ENCODE measurements around the gene FAS. TPM values are rescaled to one million over a fixed set of nuclear protein-coding genes. Genes with fewer than 3 reads are reported as not detected.

FAS gene
- total and polyA plus RNA-seq, 2 donors (not counting 1 experiment from before 2014, with no cell fraction given) = 11.5 to 12.4 TPM

DNA sequence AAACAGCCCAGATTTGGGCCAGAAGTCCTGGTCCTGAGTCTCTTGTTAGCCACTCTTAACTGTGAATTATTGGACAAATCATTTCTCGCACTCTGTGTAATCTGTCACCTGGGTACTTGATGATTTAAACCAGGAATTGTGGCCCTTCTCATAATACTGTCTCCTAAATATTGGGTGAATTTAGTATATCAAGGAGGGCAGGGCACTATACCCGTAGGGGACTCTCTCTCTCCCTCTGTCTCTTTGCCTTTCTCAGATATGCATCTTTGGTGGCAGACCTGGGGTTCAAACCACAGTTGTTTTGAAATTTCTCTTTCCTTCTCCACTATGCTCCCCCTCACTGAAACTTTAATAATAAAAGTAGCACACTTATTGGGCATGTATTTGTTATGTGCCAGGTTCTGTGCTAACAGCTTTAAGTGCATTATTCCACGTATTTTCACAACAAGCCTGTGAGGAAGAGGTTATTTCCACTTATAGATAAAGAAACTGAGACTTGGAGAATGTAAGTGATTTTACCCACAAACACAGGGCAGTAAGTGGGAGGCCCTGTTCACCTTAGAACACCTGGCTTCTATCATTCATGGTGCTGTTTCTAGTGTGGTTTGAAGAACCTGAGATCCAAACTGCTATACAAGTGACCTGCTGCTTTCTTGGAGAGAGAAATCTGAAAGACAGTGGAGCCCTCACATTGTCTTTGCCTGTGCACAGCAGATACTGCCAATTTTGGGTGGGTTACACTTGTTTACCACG lies 11.8 kb downstream of the FAS start:
- no peak overlapping the region for H3K4me3 ChIP-seq (ENCODE audit: control extremely low read depth in 1 of 5, extremely low read depth in 1 of 5, insufficient read depth in 1 of 5, low read depth in 2 of 5, low read length in 4 of 5)

DNA sequence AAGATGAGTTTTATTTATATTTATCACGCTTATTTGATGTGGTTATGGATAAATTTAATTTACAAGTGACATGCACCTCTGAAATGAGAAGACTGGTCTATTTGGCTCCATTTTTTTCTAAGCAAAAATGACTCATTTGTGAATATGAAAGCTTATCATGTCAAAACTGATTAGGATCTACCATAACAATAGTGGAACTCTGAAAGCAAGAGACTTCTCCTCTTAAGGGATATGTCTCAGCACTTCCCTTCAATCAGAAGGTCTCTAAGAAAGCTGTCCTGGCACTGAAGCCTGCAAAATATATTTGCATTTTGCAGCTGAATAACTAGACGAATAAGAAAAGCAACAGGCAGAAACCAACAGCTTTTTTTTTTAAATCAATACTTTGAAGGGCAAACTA lies 12.7 kb downstream of the FAS start:
- no peak overlapping the region for H3K9ac ChIP-seq (ENCODE audit: low read length)
- no peaks in the 10 kb centered on the region for H3K9me3 Mint-ChIP-seq (ENCODE audit: insufficient read depth)
- H3K9me3 ChIP-seq (ENCODE audit: control extremely low read depth in 1 of 3, control insufficient read depth in 2 of 3, insufficient read depth in 1 of 3, low read length in 2 of 3) = no peaks in the 10 kb centered on the region
- H3K27ac Mint-ChIP-seq = peak overlapping the region; percentile 20
- ChIA-PET POLR2A (no interaction called here), CTCF (interaction anchor here (0.7 kb wide), 1 partner anchor 184 kb away, joined by 3 read pairs; no protein-coding TSS in a partner anchor)
- H3K79me2 ChIP-seq (ENCODE audit: control insufficient read depth, insufficient read depth, low read length) = peaks cover 3% of the 10 kb centered on the region
- H3K4me3 ChIP-seq (ENCODE audit: control extremely low read depth in 1 of 5, extremely low read depth in 1 of 5, insufficient read depth in 1 of 5, low read depth in 2 of 5, low read length in 4 of 5) = no peak overlapping the region
- no peak overlapping the region for H2AFZ ChIP-seq (ENCODE audit: insufficient read depth, low read depth, low read length, poor library complexity, severe bottlenecking)
- no peaks in the 10 kb centered on the region for H4K20me1 ChIP-seq (ENCODE audit: control insufficient read depth, insufficient read depth, low read length, poor library complexity, severe bottlenecking)
- no peaks in the 10 kb centered on the region for H3K27me3 Mint-ChIP-seq
- no peak for DNase-seq
- TF ChIP-seq, protein P1, sequence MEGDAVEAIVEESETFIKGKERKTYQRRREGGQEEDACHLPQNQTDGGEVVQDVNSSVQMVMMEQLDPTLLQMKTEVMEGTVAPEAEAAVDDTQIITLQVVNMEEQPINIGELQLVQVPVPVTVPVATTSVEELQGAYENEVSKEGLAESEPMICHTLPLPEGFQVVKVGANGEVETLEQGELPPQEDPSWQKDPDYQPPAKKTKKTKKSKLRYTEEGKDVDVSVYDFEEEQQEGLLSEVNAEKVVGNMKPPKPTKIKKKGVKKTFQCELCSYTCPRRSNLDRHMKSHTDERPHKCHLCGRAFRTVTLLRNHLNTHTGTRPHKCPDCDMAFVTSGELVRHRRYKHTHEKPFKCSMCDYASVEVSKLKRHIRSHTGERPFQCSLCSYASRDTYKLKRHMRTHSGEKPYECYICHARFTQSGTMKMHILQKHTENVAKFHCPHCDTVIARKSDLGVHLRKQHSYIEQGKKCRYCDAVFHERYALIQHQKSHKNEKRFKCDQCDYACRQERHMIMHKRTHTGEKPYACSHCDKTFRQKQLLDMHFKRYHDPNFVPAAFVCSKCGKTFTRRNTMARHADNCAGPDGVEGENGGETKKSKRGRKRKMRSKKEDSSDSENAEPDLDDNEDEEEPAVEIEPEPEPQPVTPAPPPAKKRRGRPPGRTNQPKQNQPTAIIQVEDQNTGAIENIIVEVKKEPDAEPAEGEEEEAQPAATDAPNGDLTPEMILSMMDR (IDR thresholded peaks at IDR 0.05) = no peak
- no peak for TF ChIP-seq EZH2 (IDR thresholded peaks at IDR 0.05; ENCODE audit: borderline replicate concordance, insufficient read depth, low read depth, low read length, poor library complexity, severe bottlenecking)
- no peaks in the 10 kb centered on the region for H3K27me3 ChIP-seq (replicated peaks in 1 of 4; ENCODE audit: control extremely low read depth in 1 of 4, control insufficient read depth in 3 of 4, insufficient read depth in 4 of 4, low read length in 3 of 4)
- no peak for ATAC-seq (ENCODE audit: low read depth)
- H3K36me3 ChIP-seq (replicated peaks in 1 of 2; ENCODE audit: control extremely low read depth in 1 of 2, control insufficient read depth in 1 of 2, extremely low read depth in 1 of 2, insufficient read depth in 2 of 2, low read length in 1 of 2) = no peaks in the 10 kb centered on the region
- intact Hi-C loops (cut with micrococcal nuclease) = no loop called here
- H3K4me1 ChIP-seq (ENCODE audit: control insufficient read depth in 2 of 2, insufficient read depth in 2 of 2, low read length in 2 of 2) = peaks cover 7 to 27% of the 10 kb centered on the region in 2 donors
- H3K4me3 Mint-ChIP-seq = no peak overlapping the region
- H3K27ac ChIP-seq (ENCODE audit: low read length in 2 of 2) = no peak overlapping the region
- WGBS (ENCODE audit: insufficient coverage) = no CpG with 5 or more reads among the region's 2 CpGs
- peaks cover 30% of the 10 kb centered on the region for H3K4me1 Mint-ChIP-seq
- H3K4me2 ChIP-seq (replicated peaks; ENCODE audit: low read depth, low read length, poor library complexity, severe bottlenecking) = no peak overlapping the region

More for the DNA sequence above, 11.8 kb downstream of the FAS start:
- Histone ChIP-seq H4K20me1 (ENCODE audit: control insufficient read depth, insufficient read depth, low read length, poor library complexity, severe bottlenecking) (no peaks in the 10 kb centered on the region), H3K27ac (ENCODE audit: low read length in 2 of 2) (peak overlapping the region in 1 of 2 donors; percentile 23), H3K79me2 (ENCODE audit: control insufficient read depth, insufficient read depth, low read length) (peaks cover 6% of the 10 kb centered on the region), H3K36me3 (replicated peaks in 1 of 2; ENCODE audit: control extremely low read depth in 1 of 2, control insufficient read depth in 1 of 2, extremely low read depth in 1 of 2, insufficient read depth in 2 of 2, low read length in 1 of 2) (no peaks in the 10 kb centered on the region), H3K9me3 (ENCODE audit: control extremely low read depth in 1 of 3, control insufficient read depth in 2 of 3, insufficient read depth in 1 of 3, low read length in 2 of 3) (no peaks in the 10 kb centered on the region), H3K27me3 (replicated peaks in 1 of 4; ENCODE audit: control extremely low read depth in 1 of 4, control insufficient read depth in 3 of 4, insufficient read depth in 4 of 4, low read length in 3 of 4) (no peaks in the 10 kb centered on the region), H2AFZ (ENCODE audit: insufficient read depth, low read depth, low read length, poor library complexity, severe bottlenecking) (no peak overlapping the region), H3K4me2 (replicated peaks; ENCODE audit: low read depth, low read length, poor library complexity, severe bottlenecking) (no peak overlapping the region), H3K9ac (ENCODE audit: low read length) (no peak overlapping the region), H3K4me1 (ENCODE audit: control insufficient read depth in 2 of 2, insufficient read depth in 2 of 2, low read length in 2 of 2) (peaks cover 7 to 29% of the 10 kb centered on the region in 2 donors)
- Mint-ChIP-seq H3K4me1 (peaks cover 30% of the 10 kb centered on the region), H3K27me3 (no peaks in the 10 kb centered on the region), H3K9me3 (ENCODE audit: insufficient read depth) (no peaks in the 10 kb centered on the region), H3K27ac (peak overlapping the region; percentile 7), H3K4me3 (no peak overlapping the region)
- intact Hi-C loops (cut with micrococcal nuclease) = no loop called here
- ChIA-PET CTCF (no interaction called here), POLR2A (no interaction called here)
- TF ChIP-seq EZH2 (IDR thresholded peaks at IDR 0.05; ENCODE audit: borderline replicate concordance, insufficient read depth, low read depth, low read length, poor library complexity, severe bottlenecking) = no peak
- 60% methylated on average over 1 of the region's 4 CpGs for WGBS (ENCODE audit: insufficient coverage)
- DNase-seq = no peak
- ATAC-seq (ENCODE audit: low read depth) = no peak

Measured in B cell (primary cell).